HCT116 (cell line): ENCODE results near the gene SNX1.

Source experiments
- CEBPB ChIP-seq: IDR thresholded peaks from 2 replicates; pipeline ENCODE4 v1.6.1; 2012; ENCODE audit warnings: low read depth
- POLR2A ChIP-seq: IDR thresholded peaks from 2 replicates; pipeline ENCODE4 v1.7.0; 2011; ENCODE audit warnings: borderline replicate concordance; ENCODE audit not compliant: insufficient read depth, insufficient read length; ENCODE audit errors: extremely low read depth
- SRF ChIP-seq: IDR thresholded peaks from 2 replicates; pipeline ENCODE4 v1.6.1; 2012; ENCODE audit warnings: low read depth
- TF ChIP-seq, protein P1 (sequence below), 3 experiments: fragments of 200-600 bp in 1 of 3; sonication (generic) in 1 of 3; IDR thresholded peaks in 2 of 3; conservative IDR thresholded peaks in 1 of 3; 2 replicates each; pipeline ENCODE4 v1.5.1; 2012 to 2017; ENCODE audit warnings: low read depth in 2 of 3, low read length in 2 of 3, antibody characterized with exemption in 1 of 3, borderline replicate concordance in 1 of 3, control low read depth in 1 of 3, mild to moderate bottlenecking in 1 of 3, mixed read lengths in 1 of 3, mixed run types in 1 of 3, moderate library complexity in 1 of 3; ENCODE audit not compliant: insufficient read depth in 1 of 3
- TF ChIP-seq, protein P2 (sequence below): IDR thresholded peaks from 2 replicates; pipeline ENCODE4 v1.6.1; 2011; ENCODE audit warnings: mild to moderate bottlenecking, low read length, moderate library complexity; ENCODE audit not compliant: insufficient replicate concordance; ENCODE audit errors: extremely low read depth
- TF ChIP-seq, protein P3 (sequence below): IDR thresholded peaks from 2 replicates; pipeline ENCODE4 v1.6.1; 2012

DNA sequence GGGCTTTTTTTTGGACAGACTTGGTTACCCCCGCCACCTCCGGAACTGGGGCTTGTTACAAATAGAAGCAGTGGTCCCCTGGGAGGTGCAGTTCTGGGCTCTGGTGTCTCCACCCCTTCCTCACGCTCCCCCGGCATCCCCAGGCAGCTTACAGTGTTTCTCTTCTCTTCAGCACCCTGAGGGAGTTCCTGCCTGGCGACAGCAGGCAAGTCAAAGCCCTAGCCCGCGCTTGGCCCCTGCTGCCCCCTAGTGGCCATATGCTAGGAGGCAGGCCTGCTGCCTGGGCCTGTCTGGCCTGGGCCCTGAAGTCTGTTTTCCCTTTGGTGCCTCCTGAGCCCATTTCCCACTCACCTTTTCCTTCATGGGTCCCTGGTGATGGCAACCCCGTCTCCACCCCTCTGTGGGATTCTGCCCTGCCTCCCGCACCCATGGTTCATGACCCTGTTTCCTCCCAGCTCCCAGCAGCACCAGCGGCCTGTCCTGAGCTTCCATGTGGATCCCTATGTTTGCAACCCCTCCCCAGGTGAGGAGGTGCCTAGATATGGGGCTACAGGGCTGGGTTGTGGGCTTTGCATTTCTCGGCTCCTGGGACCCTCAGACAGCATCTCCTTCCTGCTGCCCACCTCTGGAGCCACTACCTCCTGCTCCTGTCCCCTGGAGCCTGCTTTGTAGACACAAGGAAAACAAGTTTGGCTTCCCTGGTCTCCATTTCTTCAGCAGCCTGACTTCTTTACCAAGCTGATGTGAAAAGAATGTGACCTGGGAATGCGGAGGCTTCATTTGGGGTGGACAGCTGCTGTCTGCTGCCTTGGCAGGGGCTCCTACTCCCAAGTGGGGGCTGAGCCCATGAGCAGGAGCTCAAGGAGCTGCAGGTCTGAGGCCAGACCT lies 57.9 kb downstream of the SNX1 start:
- TF ChIP-seq POLR2A: no peak
- no peak for TF ChIP-seq CEBPB
- no peak for TF ChIP-seq SRF
- TF ChIP-seq, protein P1, sequence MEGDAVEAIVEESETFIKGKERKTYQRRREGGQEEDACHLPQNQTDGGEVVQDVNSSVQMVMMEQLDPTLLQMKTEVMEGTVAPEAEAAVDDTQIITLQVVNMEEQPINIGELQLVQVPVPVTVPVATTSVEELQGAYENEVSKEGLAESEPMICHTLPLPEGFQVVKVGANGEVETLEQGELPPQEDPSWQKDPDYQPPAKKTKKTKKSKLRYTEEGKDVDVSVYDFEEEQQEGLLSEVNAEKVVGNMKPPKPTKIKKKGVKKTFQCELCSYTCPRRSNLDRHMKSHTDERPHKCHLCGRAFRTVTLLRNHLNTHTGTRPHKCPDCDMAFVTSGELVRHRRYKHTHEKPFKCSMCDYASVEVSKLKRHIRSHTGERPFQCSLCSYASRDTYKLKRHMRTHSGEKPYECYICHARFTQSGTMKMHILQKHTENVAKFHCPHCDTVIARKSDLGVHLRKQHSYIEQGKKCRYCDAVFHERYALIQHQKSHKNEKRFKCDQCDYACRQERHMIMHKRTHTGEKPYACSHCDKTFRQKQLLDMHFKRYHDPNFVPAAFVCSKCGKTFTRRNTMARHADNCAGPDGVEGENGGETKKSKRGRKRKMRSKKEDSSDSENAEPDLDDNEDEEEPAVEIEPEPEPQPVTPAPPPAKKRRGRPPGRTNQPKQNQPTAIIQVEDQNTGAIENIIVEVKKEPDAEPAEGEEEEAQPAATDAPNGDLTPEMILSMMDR (IDR thresholded peaks at IDR 0.05 in 2 of 3, conservative IDR thresholded peaks at IDR 0.05 in 1 of 3; ENCODE audit: borderline replicate concordance in 1 of 3, insufficient read depth in 1 of 3, low read depth in 2 of 3, low read length in 2 of 3): peak; percentile 66 to 98 (median 96); a peak in 5 of 6 replicates
- TF ChIP-seq, protein P2, sequence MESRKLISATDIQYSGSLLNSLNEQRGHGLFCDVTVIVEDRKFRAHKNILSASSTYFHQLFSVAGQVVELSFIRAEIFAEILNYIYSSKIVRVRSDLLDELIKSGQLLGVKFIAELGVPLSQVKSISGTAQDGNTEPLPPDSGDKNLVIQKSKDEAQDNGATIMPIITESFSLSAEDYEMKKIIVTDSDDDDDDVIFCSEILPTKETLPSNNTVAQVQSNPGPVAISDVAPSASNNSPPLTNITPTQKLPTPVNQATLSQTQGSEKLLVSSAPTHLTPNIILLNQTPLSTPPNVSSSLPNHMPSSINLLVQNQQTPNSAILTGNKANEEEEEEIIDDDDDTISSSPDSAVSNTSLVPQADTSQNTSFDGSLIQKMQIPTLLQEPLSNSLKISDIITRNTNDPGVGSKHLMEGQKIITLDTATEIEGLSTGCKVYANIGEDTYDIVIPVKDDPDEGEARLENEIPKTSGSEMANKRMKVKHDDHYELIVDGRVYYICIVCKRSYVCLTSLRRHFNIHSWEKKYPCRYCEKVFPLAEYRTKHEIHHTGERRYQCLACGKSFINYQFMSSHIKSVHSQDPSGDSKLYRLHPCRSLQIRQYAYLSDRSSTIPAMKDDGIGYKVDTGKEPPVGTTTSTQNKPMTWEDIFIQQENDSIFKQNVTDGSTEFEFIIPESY: no peak
- TF ChIP-seq, protein P3, sequence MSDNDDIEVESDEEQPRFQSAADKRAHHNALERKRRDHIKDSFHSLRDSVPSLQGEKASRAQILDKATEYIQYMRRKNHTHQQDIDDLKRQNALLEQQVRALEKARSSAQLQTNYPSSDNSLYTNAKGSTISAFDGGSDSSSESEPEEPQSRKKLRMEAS: no peak
